ENCODE measurements around the gene GABRB2.

The GABRB2 gene

GRCh38 chr5:161498531-161498930 lies 48.0 kb downstream of the GABRB2 start:
- in situ Hi-C loops (cut with HindIII; ENCODE audit: low pct_ligation_motif_present, low pct_unique_long_range_greater_than_20kb, low sequenced_read_pairs) = no loop called here

DNA sequence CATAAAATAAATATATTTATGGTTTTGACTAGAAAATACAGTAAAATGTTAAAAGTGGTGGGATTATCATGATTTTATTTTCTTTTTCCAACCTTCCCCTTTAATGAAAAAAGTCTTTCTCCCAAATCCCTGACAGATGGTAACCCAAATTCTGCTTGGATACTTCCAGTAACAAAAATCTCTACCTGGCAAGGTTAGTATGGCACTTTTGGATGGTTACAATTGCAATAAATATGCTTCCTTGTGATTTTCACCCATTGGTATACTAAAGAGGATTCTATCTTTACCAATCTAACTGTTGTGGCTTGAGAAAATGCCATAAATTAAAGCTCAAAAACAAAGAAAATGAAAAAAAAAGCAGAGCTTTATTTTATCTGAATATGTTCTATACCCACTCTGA lies 62.8 kb downstream of the GABRB2 start:
- DNase-seq = no peak

More at GRCh38 chr5:161498531-161498930, 48.0 kb downstream of the GABRB2 start:
- DNase-seq = no peak

GRCh38 chr5:161481922-161482321 lies 64.6 kb downstream of the GABRB2 start:
- no peak for DNase-seq
- in situ Hi-C loops (cut with HindIII; ENCODE audit: low pct_ligation_motif_present, low pct_unique_long_range_greater_than_20kb, low sequenced_read_pairs) = no loop called here

More for the DNA sequence above, 62.8 kb downstream of the GABRB2 start:
- in situ Hi-C loops (cut with HindIII; ENCODE audit: low pct_ligation_motif_present, low pct_unique_long_range_greater_than_20kb, low sequenced_read_pairs) = no loop called here

DNA sequence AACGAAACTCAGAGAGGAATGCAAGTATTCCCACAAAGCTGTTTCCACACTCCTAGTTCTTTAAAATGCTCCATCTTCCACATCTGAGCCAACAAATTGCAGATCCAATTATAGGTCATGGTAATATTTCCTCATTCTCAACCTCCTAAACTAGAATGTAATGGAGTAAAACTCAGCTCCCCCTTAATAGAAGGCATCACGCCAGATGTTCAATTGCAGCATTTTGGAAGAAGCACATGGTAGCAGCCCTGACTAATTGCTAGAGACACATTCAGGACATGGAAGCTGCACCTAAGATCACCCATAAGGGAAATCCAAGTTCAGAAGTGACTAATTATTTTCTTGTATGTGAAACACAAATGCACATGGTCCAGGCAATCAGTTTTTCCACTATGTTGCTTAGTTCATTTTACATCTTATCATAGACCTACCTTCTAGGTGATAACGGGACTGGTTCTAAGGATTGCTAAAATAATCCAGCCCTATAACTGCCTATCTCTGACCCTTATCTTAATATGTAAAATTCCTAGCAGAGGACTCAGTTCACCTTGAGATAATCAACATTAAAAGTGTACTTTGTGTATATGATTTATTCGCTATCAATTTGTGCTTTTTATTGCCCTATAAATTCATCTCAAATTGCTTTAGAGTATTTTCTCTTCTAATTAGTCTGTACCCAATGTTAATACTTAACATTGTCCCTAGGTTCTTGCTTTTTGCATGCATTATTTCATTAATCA lies 75.1 kb downstream of the GABRB2 start:
- no peak for DNase-seq
- in situ Hi-C loops (cut with HindIII; ENCODE audit: low pct_ligation_motif_present, low pct_unique_long_range_greater_than_20kb, low sequenced_read_pairs) = no loop called here

DNA sequence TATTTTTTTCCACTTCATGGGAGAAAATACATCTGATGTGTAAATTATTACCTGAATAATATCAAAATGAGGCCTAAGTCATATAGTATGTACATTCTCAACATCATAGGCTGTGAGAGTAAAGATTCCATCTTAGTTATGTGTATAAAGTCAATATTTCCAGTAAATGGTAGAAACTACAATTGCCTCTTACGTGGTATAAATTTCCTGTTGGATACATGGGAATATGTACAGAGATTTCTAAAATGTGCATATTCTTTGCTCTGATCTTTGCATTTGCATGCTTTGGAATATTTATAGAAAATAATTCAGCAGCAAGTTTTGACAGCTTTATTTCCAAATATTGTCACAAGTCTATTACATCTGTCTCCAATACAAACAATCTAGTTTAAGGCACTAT lies 78.8 kb downstream of the GABRB2 start:
- in situ Hi-C loops (cut with HindIII; ENCODE audit: low pct_ligation_motif_present, low pct_unique_long_range_greater_than_20kb, low sequenced_read_pairs) = no loop called here
- no peak for DNase-seq

GRCh38 chr5:161460741-161461140 lies 85.8 kb downstream of the GABRB2 start:
- DNase-seq = no peak
- in situ Hi-C loops (cut with HindIII; ENCODE audit: low pct_ligation_motif_present, low pct_unique_long_range_greater_than_20kb, low sequenced_read_pairs) = no loop called here

DNA sequence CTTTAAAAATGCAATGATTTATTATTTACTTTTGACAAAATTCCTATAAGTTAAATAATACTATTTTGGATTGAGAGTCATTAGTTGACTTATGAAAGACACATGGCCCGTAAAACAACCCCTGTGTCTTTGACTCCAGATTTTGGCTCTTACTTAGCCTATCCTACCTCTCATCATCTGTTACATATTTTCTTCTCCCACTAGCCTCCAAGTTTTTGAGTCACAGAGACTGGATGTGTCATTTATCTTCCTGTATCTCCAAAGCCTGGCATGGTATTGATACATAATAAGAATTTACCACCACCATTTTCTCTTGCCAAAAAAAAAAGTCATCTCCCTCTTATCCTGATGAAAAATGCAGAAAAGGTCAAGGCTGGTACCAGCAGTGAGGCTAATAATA lies 99.9 kb downstream of the GABRB2 start:
- DNase-seq = no peak
- in situ Hi-C loops (cut with HindIII; ENCODE audit: low pct_ligation_motif_present, low pct_unique_long_range_greater_than_20kb, low sequenced_read_pairs) = no loop called here

DNA sequence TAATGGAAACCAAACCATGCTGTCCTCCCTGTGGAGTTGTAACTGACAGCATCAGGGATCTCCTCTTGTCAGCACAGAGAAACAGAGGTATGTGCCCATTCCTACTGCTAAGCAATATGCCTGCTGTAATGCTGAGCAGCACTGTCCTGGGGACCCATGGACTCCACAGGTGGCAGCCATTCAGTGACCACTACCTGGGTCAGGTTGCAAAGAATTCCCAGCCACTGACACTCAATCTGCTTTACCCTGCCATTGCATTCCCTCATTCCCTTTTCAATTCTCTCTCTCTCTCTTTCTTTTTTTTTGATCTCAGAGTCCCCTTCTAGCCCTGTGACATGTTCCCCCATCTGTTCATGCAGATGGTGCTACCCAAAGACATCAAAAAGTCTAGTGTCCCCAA lies 104.1 kb downstream of the GABRB2 start:
- no peak for DNase-seq
- in situ Hi-C loops (cut with HindIII; ENCODE audit: low pct_ligation_motif_present, low pct_unique_long_range_greater_than_20kb, low sequenced_read_pairs) = no loop called here

GRCh38 chr5:161432798-161433197 lies 113.7 kb downstream of the GABRB2 start:
- DNase-seq = no peak
- in situ Hi-C loops (cut with HindIII; ENCODE audit: low pct_ligation_motif_present, low pct_unique_long_range_greater_than_20kb, low sequenced_read_pairs) = no loop called here

- DNase-seq = no peak
- in situ Hi-C loops (cut with HindIII; ENCODE audit: low pct_ligation_motif_present, low pct_unique_long_range_greater_than_20kb, low sequenced_read_pairs) = no loop called here
Observed at GRCh38 chr5:161431963-161432362, 114.6 kb downstream of the GABRB2 start.

- DNase-seq = no peak
- in situ Hi-C loops (cut with HindIII; ENCODE audit: low pct_ligation_motif_present, low pct_unique_long_range_greater_than_20kb, low sequenced_read_pairs) = no loop called here
Observed at GRCh38 chr5:161421067-161421466, 125.5 kb downstream of the GABRB2 start.

- in situ Hi-C loops (cut with HindIII; ENCODE audit: low pct_ligation_motif_present, low pct_unique_long_range_greater_than_20kb, low sequenced_read_pairs) = no loop called here
Observed at GRCh38 chr5:161420521-161420920, 126.0 kb downstream of the GABRB2 start.

DNA sequence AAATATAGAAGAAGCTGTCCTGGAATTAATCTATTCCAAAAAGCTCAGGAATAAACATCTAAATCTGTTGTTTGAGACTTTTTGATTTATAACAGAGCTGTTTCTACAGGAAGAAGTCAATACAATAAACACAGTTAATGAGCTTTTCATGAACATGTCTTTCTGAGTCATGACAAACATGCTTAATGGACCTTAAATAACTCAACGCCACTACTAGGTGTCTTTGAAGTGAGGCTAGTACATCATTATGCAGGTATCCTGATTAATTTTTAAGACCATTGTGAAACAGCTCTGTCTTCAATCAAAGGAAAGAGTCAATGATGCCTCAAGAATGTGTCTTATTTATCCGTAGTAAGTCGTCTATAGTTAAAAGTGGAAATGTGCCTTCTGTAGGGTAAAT lies 131.6 kb downstream of the GABRB2 start:
- DNase-seq = no peak
- in situ Hi-C loops (cut with HindIII; ENCODE audit: low pct_ligation_motif_present, low pct_unique_long_range_greater_than_20kb, low sequenced_read_pairs) = no loop called here

More at GRCh38 chr5:161420521-161420920, 126.0 kb downstream of the GABRB2 start:
- DNase-seq = no peak

DNA sequence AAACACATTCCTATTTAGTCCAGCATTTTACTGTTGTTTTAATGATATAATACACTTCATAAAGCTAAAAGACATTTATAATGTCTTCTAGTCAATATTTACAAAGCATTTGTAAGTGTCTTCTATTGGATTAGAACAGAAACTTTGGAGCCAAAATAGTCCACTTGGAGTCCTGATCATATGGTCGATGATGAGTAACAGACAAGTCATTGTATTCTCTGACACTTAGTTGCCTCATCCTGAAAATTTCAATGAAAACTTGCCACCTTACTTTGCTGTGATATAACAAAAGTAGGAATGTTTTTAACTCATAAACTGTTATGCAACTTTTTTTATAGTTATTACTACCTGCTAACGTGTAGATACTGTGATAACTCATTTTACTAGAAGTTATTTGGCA lies 132.5 kb downstream of the GABRB2 start:
- in situ Hi-C loops (cut with HindIII; ENCODE audit: low pct_ligation_motif_present, low pct_unique_long_range_greater_than_20kb, low sequenced_read_pairs) = no loop called here
- DNase-seq = no peak

DNA sequence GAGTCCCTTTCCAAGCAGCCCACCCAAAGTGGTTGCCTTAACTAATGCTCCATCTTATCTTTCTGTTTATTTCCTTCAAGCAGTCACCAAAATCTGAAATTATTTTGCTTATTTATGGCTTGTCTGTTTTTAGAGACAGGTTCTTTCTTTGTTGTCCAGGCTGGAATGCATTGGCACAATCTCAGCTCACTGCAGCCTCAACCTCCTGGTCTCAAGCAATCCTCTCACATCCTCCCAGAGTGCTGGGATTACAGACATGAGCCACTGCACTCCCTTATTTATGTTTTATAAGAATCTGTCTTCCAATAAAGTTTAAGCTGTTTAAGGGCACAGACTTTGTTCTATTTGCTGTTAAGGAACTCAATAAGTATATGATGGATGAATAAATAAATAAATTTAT lies 133.7 kb downstream of the GABRB2 start:
- in situ Hi-C loops (cut with HindIII; ENCODE audit: low pct_ligation_motif_present, low pct_unique_long_range_greater_than_20kb, low sequenced_read_pairs) = no loop called here
- DNase-seq = no peak

DNA sequence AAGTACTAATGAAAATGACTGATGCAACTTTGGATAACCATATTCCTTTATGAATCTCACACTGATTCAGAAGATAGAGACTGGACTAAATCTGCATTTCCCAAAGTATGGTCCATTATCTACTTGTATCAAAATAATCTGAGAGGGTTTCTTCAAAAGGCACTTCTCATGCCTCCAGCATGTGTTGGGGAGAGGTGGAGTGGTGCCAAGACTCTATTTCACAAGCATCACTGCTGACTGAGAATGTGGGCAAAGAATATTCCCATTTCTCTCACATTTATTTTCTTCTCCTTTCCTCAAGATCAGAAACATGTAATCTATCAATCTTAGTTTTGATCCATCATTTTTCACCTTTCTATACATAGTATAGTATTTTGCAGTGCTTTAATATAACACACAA lies 135.4 kb downstream of the GABRB2 start:
- no peak for DNase-seq
- in situ Hi-C loops (cut with HindIII; ENCODE audit: low pct_ligation_motif_present, low pct_unique_long_range_greater_than_20kb, low sequenced_read_pairs) = no loop called here

DNA sequence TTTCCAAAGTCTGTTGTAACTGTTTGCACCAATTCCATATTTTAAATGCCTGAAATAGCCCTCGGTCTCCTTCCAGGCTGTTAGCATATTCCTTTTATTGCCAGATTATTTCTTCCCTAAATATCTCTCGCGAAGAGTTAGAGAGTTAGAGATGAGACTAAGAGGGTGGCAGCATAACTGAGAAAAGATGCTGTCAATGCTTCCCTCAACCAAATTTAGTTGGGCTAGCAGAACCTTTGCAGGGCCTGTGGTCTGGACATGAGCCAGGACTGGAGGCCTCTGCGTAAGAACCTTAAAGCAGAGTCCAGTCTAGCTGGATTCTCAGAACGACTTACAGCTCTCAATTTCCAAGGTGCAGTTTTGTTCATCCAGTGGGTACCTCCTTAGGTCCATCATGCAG lies 135.9 kb downstream of the GABRB2 start:
- in situ Hi-C loops (cut with HindIII; ENCODE audit: low pct_ligation_motif_present, low pct_unique_long_range_greater_than_20kb, low sequenced_read_pairs) = no loop called here
- DNase-seq = no peak

DNA sequence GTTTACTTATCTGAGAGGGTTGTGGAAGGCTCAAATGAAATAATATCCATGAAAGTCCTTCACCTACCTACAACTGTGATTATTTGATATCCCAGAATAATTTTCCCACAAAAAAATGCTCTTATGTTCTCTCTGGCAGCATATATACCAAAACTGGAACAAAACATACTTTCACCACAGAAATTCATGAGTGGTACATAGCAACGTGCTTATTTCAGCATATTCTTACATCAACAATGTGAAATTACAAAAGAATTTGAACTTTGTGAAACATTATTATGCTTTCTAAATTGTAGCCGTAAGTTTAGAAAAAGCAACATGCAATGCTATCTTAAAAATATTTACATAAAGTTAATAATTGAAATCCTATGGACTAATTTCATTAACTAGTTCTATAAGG lies 137.1 kb downstream of the GABRB2 start:
- in situ Hi-C loops (cut with HindIII; ENCODE audit: low pct_ligation_motif_present, low pct_unique_long_range_greater_than_20kb, low sequenced_read_pairs) = no loop called here
- DNase-seq = no peak

DNA sequence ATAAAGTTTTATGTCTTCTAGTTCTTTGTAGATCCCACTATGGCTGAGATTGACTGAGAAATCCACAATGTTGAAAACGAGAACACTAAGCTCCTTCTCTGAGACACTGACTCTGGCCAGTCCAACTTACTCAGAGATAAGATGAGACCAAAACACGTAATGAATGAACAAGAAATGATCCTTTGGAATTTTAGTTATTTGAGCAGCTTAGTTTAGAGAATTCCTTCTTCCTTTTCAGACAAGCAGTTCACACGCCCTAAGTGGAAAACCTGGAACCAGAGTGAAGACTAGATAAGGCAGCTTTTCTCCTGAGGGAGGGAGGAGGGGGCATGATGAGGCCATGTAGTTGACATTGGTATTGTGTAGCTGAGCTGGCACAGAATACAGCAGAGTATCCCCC lies 139.6 kb downstream of the GABRB2 start:
- no peak for DNase-seq
- in situ Hi-C loops (cut with HindIII; ENCODE audit: low pct_ligation_motif_present, low pct_unique_long_range_greater_than_20kb, low sequenced_read_pairs) = no loop called here

- in situ Hi-C loops (cut with HindIII; ENCODE audit: low pct_ligation_motif_present, low pct_unique_long_range_greater_than_20kb, low sequenced_read_pairs) = no loop called here
- DNase-seq = no peak
Observed at GRCh38 chr5:161403996-161404395, 142.5 kb downstream of the GABRB2 start.

- in situ Hi-C loops (cut with HindIII; ENCODE audit: low pct_ligation_motif_present, low pct_unique_long_range_greater_than_20kb, low sequenced_read_pairs) = no loop called here
- DNase-seq = no peak
Observed at GRCh38 chr5:161403121-161403520, 143.4 kb downstream of the GABRB2 start.
